NCI-H1105 (cell line): ENCODE results near the gene PATL2.
"Not testable (repeated sequence)": the region's sequence is repeated elsewhere in the genome, so short reads cannot be mapped to it uniquely, and the experiment has no call there.

Experiments
- DNase-seq: peaks from one replicate; lab custom pipeline; 2025; lab: John Stamatoyannopoulos, UW

The PATL2 gene

GRCh38 chr15:44719293-44719999 lies 8.3 kb upstream of the PATL2 start:
- no peak for DNase-seq

- no peak for DNase-seq
These were observed 7.8 kb upstream of the PATL2 start for GRCh38 chr15:44718927-44719292.

- no peak for DNase-seq
These were observed 7.2 kb upstream of the PATL2 start for GRCh38 chr15:44718180-44718926.

GRCh38 chr15:44716983-44717602 lies 6.0 kb upstream of the PATL2 start:
- DNase-seq = no peak

- no peak for DNase-seq
These were observed 4.7 kb upstream of the PATL2 start for GRCh38 chr15:44715797-44716334.

- DNase-seq = no peak
These were observed 4.1 kb upstream of the PATL2 start for GRCh38 chr15:44715142-44715796.

- peak; percentile 2 for DNase-seq
These were observed 2.2 kb upstream of the PATL2 start for GRCh38 chr15:44713006-44713966.

- DNase-seq = peak; percentile 13
These were observed 1.4 kb upstream of the PATL2 start for GRCh38 chr15:44712346-44713005.

GRCh38 chr15:44711743-44712345 lies 721 bp upstream of the PATL2 start:
- DNase-seq = peak; percentile 0

- DNase-seq = no peak
These were observed 657 bp downstream of the PATL2 start for GRCh38 chr15:44710236-44711095.

- DNase-seq = no peak
These were observed 4.0 kb downstream of the PATL2 start for GRCh38 chr15:44706946-44707636.

GRCh38 chr15:44706401-44706800 lies 4.7 kb downstream of the PATL2 start:
- DNase-seq = no peak

GRCh38 chr15:44705986-44706385 lies 5.1 kb downstream of the PATL2 start:
- no peak for DNase-seq

GRCh38 chr15:44700676-44701075 lies 10.4 kb downstream of the PATL2 start:
- not testable (repeated sequence) for DNase-seq

GRCh38 chr15:44698641-44699040 lies 12.5 kb downstream of the PATL2 start:
- no peak for DNase-seq

GRCh38 chr15:44697014-44697413 lies 14.1 kb downstream of the PATL2 start:
- DNase-seq = no peak

- no peak for DNase-seq
These were observed 15.8 kb downstream of the PATL2 start for GRCh38 chr15:44695294-44695693.

GRCh38 chr15:44694416-44694815 lies 16.7 kb downstream of the PATL2 start:
- DNase-seq = no peak

- DNase-seq = no peak
These were observed 18.5 kb downstream of the PATL2 start for GRCh38 chr15:44692659-44693058.
